ENCODE data around the gene RCN1.
"Not testable (repeated sequence)": the region's sequence is repeated elsewhere in the genome, so short reads cannot be mapped to it uniquely, and the experiment has no call there.

RCN1 gene

GRCh38 chr11:32080361-32080980 is 10.4 kb upstream of the RCN1 start:
- no peak for DNase-seq

GRCh38 chr11:32081129-32081641 is 9.7 kb upstream of the RCN1 start:
- no peak for DNase-seq

GRCh38 chr11:32081901-32082300 is 9.0 kb upstream of the RCN1 start:
- no peak for DNase-seq

- no peak for DNase-seq
These were observed 8.4 kb upstream of the RCN1 start for GRCh38 chr11:32082346-32082986.

- DNase-seq = no peak
These were observed 3.3 kb upstream of the RCN1 start for GRCh38 chr11:32087597-32087996.

- DNase-seq = no peak
These were observed 2.5 kb upstream of the RCN1 start for GRCh38 chr11:32088117-32088941.

GRCh38 chr11:32092581-32093170 is 1.8 kb downstream of the RCN1 start:
- no peak for DNase-seq

GRCh38 chr11:32094923-32095322 is 4.0 kb downstream of the RCN1 start:
- DNase-seq = no peak

GRCh38 chr11:32098142-32098903 is 7.4 kb downstream of the RCN1 start:
- no peak for DNase-seq

GRCh38 chr11:32099516-32099915 is 8.6 kb downstream of the RCN1 start:
- DNase-seq = no peak

GRCh38 chr11:32100495-32100894 is 9.6 kb downstream of the RCN1 start:
- DNase-seq = no peak

GRCh38 chr11:32101791-32102190 is 10.9 kb downstream of the RCN1 start:
- DNase-seq = no peak

- not testable (repeated sequence) for DNase-seq
These were observed 12.3 kb downstream of the RCN1 start for GRCh38 chr11:32103121-32103719.

- DNase-seq = no peak
These were observed 13.1 kb downstream of the RCN1 start for GRCh38 chr11:32103941-32104340.

GRCh38 chr11:32105871-32106560 is 15.1 kb downstream of the RCN1 start:
- no peak for DNase-seq

- DNase-seq = no peak
These were observed 16.8 kb downstream of the RCN1 start for GRCh38 chr11:32107647-32108046.

GRCh38 chr11:32108576-32108975 is 17.7 kb downstream of the RCN1 start:
- no peak for DNase-seq

- no peak for DNase-seq
These were observed 18.3 kb downstream of the RCN1 start for GRCh38 chr11:32109138-32109537.

- DNase-seq = no peak
These were observed 18.7 kb downstream of the RCN1 start for GRCh38 chr11:32109592-32109991.

- no peak for DNase-seq
These were observed 19.9 kb downstream of the RCN1 start for GRCh38 chr11:32110795-32111194.

- DNase-seq = no peak
These were observed 22.5 kb downstream of the RCN1 start for GRCh38 chr11:32113200-32113919.
